ENCODE results near the gene ADCY6. TPM values are rescaled to one million over a fixed set of nuclear protein-coding genes. Genes with fewer than 3 reads are reported as not detected.

Gene ADCY6
- total RNA-seq, 2 experiments from 2014 or later: not detected

DNA sequence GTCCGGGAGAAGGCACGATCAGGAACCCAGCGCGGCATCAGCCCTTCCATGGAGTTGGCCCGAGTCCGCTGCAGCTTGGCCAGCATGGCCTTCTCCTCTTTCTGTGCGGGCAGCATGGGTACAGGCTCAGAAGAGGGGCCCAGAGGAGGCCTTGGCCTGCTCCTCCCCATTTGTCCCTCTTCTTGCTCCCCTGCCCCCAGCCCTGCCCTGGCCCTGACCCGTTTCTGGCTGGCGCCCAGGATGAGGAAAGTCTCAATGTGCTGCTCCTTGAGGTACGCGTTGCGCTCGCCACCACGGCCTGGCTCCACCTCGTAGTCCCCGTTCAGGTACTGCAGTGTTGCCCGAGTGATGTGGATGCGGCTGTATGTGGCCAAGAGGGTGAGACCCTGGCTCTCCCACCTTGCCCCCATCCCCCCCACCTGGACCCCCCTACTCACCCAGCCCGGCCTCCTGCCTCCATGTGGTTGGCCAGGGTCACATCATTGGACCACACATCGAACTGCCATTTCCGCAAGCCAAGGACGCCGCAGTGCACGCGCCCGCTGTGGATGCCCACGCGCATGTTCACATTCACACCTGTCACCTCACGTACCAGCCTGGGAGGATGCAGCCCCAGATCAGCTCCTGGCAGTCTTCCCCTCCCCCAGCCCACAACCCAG, 12.8 kb downstream of the ADCY6 start:
- H3K27me3 Mint-ChIP-seq: no peaks in the 10 kb centered on the region
- H3K36me3 Mint-ChIP-seq (ENCODE audit: low read depth): no peaks in the 10 kb centered on the region
- DNase-seq: no peak
- no peaks in the 10 kb centered on the region for H3K27me3 ChIP-seq (ENCODE audit: control insufficient read depth in 1 of 2, insufficient read depth in 2 of 2, low read length in 2 of 2)
- no peak overlapping the region for H3K4me3 ChIP-seq (ENCODE audit: low read length)
- ATAC-seq (ENCODE audit: poor library complexity): no peak
- no peaks in the 10 kb centered on the region for H3K9me3 Mint-ChIP-seq
- H3K9me3 ChIP-seq (ENCODE audit: control insufficient read depth in 1 of 2, insufficient read depth in 1 of 2, low read length in 2 of 2): peaks cover 0 to 4% of the 10 kb centered on the region in 2 experiments
- ChIA-PET CTCF (no interaction called here), POLR2A (no interaction called here)
- no peak overlapping the region for H3K27ac Mint-ChIP-seq
- intact Hi-C loops (cut with DNase I, micrococcal nuclease): no loop called here
- H3K36me3 ChIP-seq (ENCODE audit: insufficient read depth, low read length): no peaks in the 10 kb centered on the region
- TF ChIP-seq, protein P1, sequence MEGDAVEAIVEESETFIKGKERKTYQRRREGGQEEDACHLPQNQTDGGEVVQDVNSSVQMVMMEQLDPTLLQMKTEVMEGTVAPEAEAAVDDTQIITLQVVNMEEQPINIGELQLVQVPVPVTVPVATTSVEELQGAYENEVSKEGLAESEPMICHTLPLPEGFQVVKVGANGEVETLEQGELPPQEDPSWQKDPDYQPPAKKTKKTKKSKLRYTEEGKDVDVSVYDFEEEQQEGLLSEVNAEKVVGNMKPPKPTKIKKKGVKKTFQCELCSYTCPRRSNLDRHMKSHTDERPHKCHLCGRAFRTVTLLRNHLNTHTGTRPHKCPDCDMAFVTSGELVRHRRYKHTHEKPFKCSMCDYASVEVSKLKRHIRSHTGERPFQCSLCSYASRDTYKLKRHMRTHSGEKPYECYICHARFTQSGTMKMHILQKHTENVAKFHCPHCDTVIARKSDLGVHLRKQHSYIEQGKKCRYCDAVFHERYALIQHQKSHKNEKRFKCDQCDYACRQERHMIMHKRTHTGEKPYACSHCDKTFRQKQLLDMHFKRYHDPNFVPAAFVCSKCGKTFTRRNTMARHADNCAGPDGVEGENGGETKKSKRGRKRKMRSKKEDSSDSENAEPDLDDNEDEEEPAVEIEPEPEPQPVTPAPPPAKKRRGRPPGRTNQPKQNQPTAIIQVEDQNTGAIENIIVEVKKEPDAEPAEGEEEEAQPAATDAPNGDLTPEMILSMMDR (IDR thresholded peaks at IDR 0.05): no peak
- H3K4me1 Mint-ChIP-seq (ENCODE audit: low read depth): no peaks in the 10 kb centered on the region
- H3K27ac ChIP-seq (ENCODE audit: low read depth in 1 of 2, low read length in 2 of 2): no peak overlapping the region
- H3K4me3 Mint-ChIP-seq: no peak overlapping the region
- H3K4me1 ChIP-seq (ENCODE audit: insufficient read depth, low read length): no peaks in the 10 kb centered on the region

DNA sequence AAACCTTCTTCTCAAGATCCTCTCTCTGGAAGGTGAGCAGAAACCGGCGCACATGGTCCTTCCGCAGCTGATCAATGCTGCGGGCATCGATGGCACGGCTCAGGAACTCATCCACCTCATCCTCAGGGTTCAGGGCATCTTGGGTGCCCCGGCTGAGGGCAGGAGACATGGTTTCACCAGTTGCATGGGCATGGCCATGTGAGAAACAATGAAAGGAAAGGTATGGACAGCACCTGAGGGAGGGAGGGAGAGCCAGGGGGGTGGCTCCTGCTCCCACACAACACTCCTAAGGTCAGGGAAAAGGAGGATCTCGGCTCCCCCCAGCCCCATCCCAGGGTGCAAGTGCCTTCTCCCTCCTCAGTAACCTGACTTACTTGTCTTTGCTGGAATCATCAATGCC, 13.6 kb downstream of the ADCY6 start:
- peaks cover 0 to 4% of the 10 kb centered on the region in 2 experiments for H3K9me3 ChIP-seq (ENCODE audit: control insufficient read depth in 1 of 2, insufficient read depth in 1 of 2, low read length in 2 of 2)
- CTCF ChIA-PET: no interaction called here
- H3K4me3 ChIP-seq (ENCODE audit: low read length): no peak overlapping the region
- no peak overlapping the region for H3K27ac Mint-ChIP-seq
- H3K9me3 Mint-ChIP-seq: no peaks in the 10 kb centered on the region
- no peak overlapping the region for H3K4me3 Mint-ChIP-seq
- no peak overlapping the region for H3K27ac ChIP-seq (ENCODE audit: low read depth in 1 of 2, low read length in 2 of 2)
- H3K36me3 ChIP-seq (ENCODE audit: insufficient read depth, low read length): no peaks in the 10 kb centered on the region
- no peaks in the 10 kb centered on the region for H3K4me1 ChIP-seq (ENCODE audit: insufficient read depth, low read length)
- intact Hi-C loops (cut with DNase I, micrococcal nuclease): no loop called here
- DNase-seq: no peak
- no peaks in the 10 kb centered on the region for H3K4me1 Mint-ChIP-seq (ENCODE audit: low read depth)
- POLR2A ChIA-PET: no interaction called here
- no peaks in the 10 kb centered on the region for H3K36me3 Mint-ChIP-seq (ENCODE audit: low read depth)
- TF ChIP-seq, protein P1 (IDR thresholded peaks at IDR 0.05): no peak
- no peaks in the 10 kb centered on the region for H3K27me3 Mint-ChIP-seq
- no peaks in the 10 kb centered on the region for H3K27me3 ChIP-seq (ENCODE audit: control insufficient read depth in 1 of 2, insufficient read depth in 2 of 2, low read length in 2 of 2)
- ATAC-seq (ENCODE audit: poor library complexity): no peak

DNA sequence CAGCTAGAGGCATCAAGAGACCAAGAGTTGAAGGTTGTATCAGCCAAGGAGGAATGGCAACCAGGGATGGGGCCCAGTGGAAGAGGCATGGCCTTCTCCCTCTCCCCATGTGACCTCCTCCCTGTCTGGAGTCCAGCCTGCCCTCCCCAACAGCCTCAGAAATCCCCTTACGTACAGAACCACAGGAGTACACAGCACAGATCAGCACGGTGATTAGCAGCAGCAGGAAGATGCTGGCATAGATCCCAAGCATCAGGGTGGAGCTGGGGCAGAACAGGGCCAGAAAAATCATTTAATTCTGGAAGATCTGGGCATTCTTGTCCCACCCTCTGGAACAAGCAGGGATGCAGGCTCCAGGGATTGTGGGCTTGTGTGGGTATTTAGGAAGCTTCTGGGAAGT, 14.4 kb downstream of the ADCY6 start:
- ATAC-seq (ENCODE audit: poor library complexity): no peak
- no peak overlapping the region for H3K4me3 Mint-ChIP-seq
- no peaks in the 10 kb centered on the region for H3K4me1 ChIP-seq (ENCODE audit: insufficient read depth, low read length)
- no peaks in the 10 kb centered on the region for H3K9me3 Mint-ChIP-seq
- H3K4me1 Mint-ChIP-seq (ENCODE audit: low read depth): no peaks in the 10 kb centered on the region
- POLR2A ChIA-PET: no interaction called here
- no peak overlapping the region for H3K27ac ChIP-seq (ENCODE audit: low read depth in 1 of 2, low read length in 2 of 2)
- H3K27me3 ChIP-seq (ENCODE audit: control insufficient read depth in 1 of 2, insufficient read depth in 2 of 2, low read length in 2 of 2): no peaks in the 10 kb centered on the region
- intact Hi-C loops (cut with DNase I, micrococcal nuclease): no loop called here
- H3K36me3 Mint-ChIP-seq (ENCODE audit: low read depth): no peaks in the 10 kb centered on the region
- H3K27ac Mint-ChIP-seq: no peak overlapping the region
- CTCF ChIA-PET: no interaction called here
- no peak for DNase-seq
- no peak overlapping the region for H3K4me3 ChIP-seq (ENCODE audit: low read length)
- H3K27me3 Mint-ChIP-seq: no peaks in the 10 kb centered on the region
- H3K36me3 ChIP-seq (ENCODE audit: insufficient read depth, low read length): no peaks in the 10 kb centered on the region
- TF ChIP-seq, protein P1 (IDR thresholded peaks at IDR 0.05): no peak
- H3K9me3 ChIP-seq (ENCODE audit: control insufficient read depth in 1 of 2, insufficient read depth in 1 of 2, low read length in 2 of 2): peaks cover 0 to 4% of the 10 kb centered on the region in 2 experiments

Measured in CD4-positive, alpha-beta T cell (primary cell).